GM12878 (cell line): ENCODE data around the gene PLXNA2. TPM values are rescaled to one million over a fixed set of nuclear protein-coding genes. Genes with fewer than 3 reads are reported as not detected.

Experiments
- E2F8 ChIP-seq: fragments of 450-650 bp; IDR thresholded peaks from 2 replicates; pipeline ENCODE4 v1.6.1; 2018; ENCODE audit warnings: mild to moderate bottlenecking, low read depth, moderate library complexity; ENCODE audit not compliant: partially characterized antibody
- LARP7 ChIP-seq: fragments of 450-650 bp; IDR thresholded peaks from 2 replicates; pipeline ENCODE4 v1.6.1; 2017; ENCODE audit warnings: mild to moderate bottlenecking
- POLR2AphosphoS5 ChIP-seq: IDR thresholded peaks from 2 replicates; pipeline ENCODE4 v1.6.1; 2011; ENCODE audit warnings: mild to moderate bottlenecking, low read length, inconsistent platforms
- RB1 ChIP-seq: fragments of 450-650 bp; formaldehyde crosslinking; IDR thresholded peaks from 2 replicates; pipeline ENCODE4 v1.6.1; 2017; ENCODE audit warnings: mild to moderate bottlenecking, borderline replicate concordance
- SREBF1 ChIP-seq: IDR thresholded peaks from 2 replicates; pipeline ENCODE4 v1.6.1; 2012; ENCODE audit warnings: mild to moderate bottlenecking, low read length
- TCF7 ChIP-seq: IDR thresholded peaks from 2 replicates; pipeline ENCODE4 v1.6.1; 2014; ENCODE audit warnings: antibody characterized with exemption, borderline replicate concordance
- polyA plus RNA-seq, 11 experiments: library from polyadenylated mRNA; depleted of rRNA in 4 of 11; unstranded in 6 of 11; stranded (reverse) in 5 of 11; fragments of >200 nt; fragmentation: Nextera tagmentation in 4 of 11; fragmentation: Illumina TruSeq in 1 of 11; extraction: Ambion mirVana in 4 of 11; extraction: Trizol in 1 of 11; gene quantifications; 1 replicate in 1 of 11; 2 replicates in 10 of 11; pipeline versions ENCODE4 v1.2.1 to v1.2.3, GENCODE V29; 2011 to 2016; ENCODE audit warnings: inconsistent platforms in 2 of 11, missing spikeins in 2 of 11, low read depth in 1 of 11
- total RNA-seq, 4 experiments: library from RNA; depleted of rRNA in 3 of 4; stranded (reverse); fragments of >200 nt in 3 of 4; fragmentation: Illumina TruSeq in 1 of 4; extraction: Trizol in 1 of 4; gene quantifications; 2 replicates each; pipeline versions ENCODE4 v1.2.1 to v1.2.3, GENCODE V29; 2013 to 2021
- TF ChIP-seq, protein P1 (sequence below): IDR thresholded peaks from 2 replicates; pipeline ENCODE4 v1.6.1; 2012; ENCODE audit warnings: low read depth, low read length, improper control_type of control experiment
- TF ChIP-seq, protein P2 (sequence below): fragments of 450-650 bp; formaldehyde crosslinking; IDR thresholded peaks from 2 replicates; pipeline ENCODE4 v1.4.0; 2022; ENCODE audit warnings: mild to moderate bottlenecking, moderate library complexity

The PLXNA2 gene
- total and polyA plus RNA-seq, 10 of the 15 experiments (the other 5 are each of a cell fraction or from before 2014, with no cell fraction given), result under 0.01 to 0.08 (median 0.07) TPM; not detected in 4

GRCh38 chr1:208248991-208249696 is 5.0 kb upstream of the PLXNA2 start (continued):
- TF ChIP-seq, protein P1, sequence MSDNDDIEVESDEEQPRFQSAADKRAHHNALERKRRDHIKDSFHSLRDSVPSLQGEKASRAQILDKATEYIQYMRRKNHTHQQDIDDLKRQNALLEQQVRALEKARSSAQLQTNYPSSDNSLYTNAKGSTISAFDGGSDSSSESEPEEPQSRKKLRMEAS, result no peak
- no peak for TF ChIP-seq E2F8
- no peak for TF ChIP-seq TCF7
- TF ChIP-seq, protein P2, sequence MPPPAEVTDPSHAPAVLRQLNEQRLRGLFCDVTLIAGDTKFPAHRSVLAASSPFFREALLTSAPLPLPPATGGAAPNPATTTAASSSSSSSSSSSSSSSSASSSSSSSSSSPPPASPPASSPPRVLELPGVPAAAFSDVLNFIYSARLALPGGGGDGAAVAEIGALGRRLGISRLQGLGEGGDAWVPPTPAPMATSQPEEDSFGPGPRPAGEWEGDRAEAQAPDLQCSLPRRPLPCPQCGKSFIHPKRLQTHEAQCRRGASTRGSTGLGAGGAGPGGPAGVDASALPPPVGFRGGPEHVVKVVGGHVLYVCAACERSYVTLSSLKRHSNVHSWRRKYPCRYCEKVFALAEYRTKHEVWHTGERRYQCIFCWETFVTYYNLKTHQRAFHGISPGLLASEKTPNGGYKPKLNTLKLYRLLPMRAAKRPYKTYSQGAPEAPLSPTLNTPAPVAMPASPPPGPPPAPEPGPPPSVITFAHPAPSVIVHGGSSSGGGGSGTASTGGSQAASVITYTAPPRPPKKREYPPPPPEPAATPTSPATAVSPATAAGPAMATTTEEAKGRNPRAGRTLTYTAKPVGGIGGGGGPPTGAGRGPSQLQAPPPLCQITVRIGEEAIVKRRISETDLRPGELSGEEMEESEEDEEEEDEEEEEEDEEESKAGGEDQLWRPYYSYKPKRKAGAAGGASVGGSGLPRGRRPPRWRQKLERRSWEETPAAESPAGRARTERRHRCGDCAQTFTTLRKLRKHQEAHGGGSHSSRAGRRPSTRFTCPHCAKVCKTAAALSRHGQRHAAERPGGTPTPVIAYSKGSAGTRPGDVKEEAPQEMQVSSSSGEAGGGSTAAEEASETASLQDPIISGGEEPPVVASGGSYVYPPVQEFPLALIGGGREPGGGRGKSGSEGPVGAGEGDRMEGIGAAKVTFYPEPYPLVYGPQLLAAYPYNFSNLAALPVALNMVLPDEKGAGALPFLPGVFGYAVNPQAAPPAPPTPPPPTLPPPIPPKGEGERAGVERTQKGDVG (CRISPR knock-in tag), result no peak
- no peak for TF ChIP-seq LARP7
- TF ChIP-seq RB1, result no peak
- TF ChIP-seq SREBF1, result no peak
- no peak for TF ChIP-seq POLR2AphosphoS5
